GM12892 (cell line): ENCODE data around the gene ADH5.

ENCODE experiments used
- POLR2A ChIP-seq: IDR thresholded peaks from 2 replicates; pipeline ENCODE4 v1.6.1; 2011; ENCODE audit warnings: low read depth, low read length, control low read depth
- POLR2AphosphoS5 ChIP-seq: IDR thresholded peaks from 2 replicates; pipeline ENCODE4 v1.6.1; 2011; ENCODE audit warnings: low read depth, low read length, control low read depth
- TAF1 ChIP-seq: IDR thresholded peaks from 2 replicates; pipeline ENCODE4 v1.6.1; 2011; ENCODE audit warnings: low read depth, mild to moderate bottlenecking, control low read depth, low read length, borderline replicate concordance

DNA sequence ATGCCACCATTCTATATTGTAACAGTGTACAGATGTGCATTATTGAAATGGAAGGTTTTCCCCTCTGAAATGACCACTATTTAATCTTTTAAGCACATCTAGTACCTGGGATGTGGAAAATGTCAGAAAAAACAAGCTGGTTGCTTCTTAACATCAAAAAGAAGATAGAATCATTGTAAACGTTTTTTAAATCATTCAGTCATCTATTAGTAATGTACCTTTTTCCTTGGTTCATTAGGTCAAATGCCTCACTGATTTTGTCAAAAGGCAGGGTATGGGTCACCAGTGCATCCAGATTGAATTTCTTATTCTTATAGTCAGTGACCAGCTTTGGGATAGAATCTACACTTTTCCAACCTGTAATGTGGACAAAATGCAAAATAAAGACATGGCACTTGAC lies 37.8 kb upstream of the ADH5 start:
- TF ChIP-seq POLR2AphosphoS5 (no peak), TAF1 (no peak), POLR2A (no peak)
